Activated B cell treated with CpG ODN at 0.5 μM for 24 hours (primary cell): ENCODE results near the gene CNTN1. TPM values are rescaled to one million over a fixed set of nuclear protein-coding genes. Genes with fewer than 3 reads are reported as not detected.

Source experiments
- ATAC-seq: fragments of 200-7000 bp; cut with Tn5 transposase; one replicate; pipeline ENCODE4 v1.10.0; 2021; ENCODE audit warnings: low read depth, mild to moderate bottlenecking, moderate library complexity
- CTCF ChIA-PET: fragments of 350-600 bp; sonication (Branson Sonifier 250); formaldehyde crosslinking; loops from one replicate; lab custom pipeline; 2021; ENCODE audit warnings: antibody characterized with exemption; lab: Charles Lee
- POLR2A ChIA-PET: fragments of 350-600 bp; sonication (Branson Sonifier 250); formaldehyde crosslinking; loops from one replicate; lab custom pipeline; 2021; ENCODE audit warnings: antibody characterized with exemption; lab: Charles Lee
- DNase-seq: peaks from one replicate; pipeline ENCODE4 v3.0.0; 2022
- H3K27ac Mint-ChIP-seq: one replicate; pipeline ENCODE4 v1.8.0; 2020; ENCODE audit warnings: mixed read lengths
- H3K27me3 Mint-ChIP-seq: one replicate; pipeline ENCODE4 v1.8.0; 2021; ENCODE audit warnings: mixed read lengths
- H3K36me3 Mint-ChIP-seq: one replicate; pipeline ENCODE4 v1.8.0; 2021; ENCODE audit warnings: low read depth, mixed read lengths
- H3K4me1 Mint-ChIP-seq: one replicate; pipeline ENCODE4 v1.8.0; 2021; ENCODE audit warnings: mixed read lengths
- H3K4me3 Mint-ChIP-seq: one replicate; pipeline ENCODE4 v1.8.0; 2020; ENCODE audit warnings: mild to moderate bottlenecking, mixed read lengths
- H3K9me3 Mint-ChIP-seq: one replicate; pipeline ENCODE4 v1.8.0; 2020; ENCODE audit warnings: mixed read lengths
- CTCF ChIP-seq: fragments of 200-600 bp; IDR thresholded peaks from one replicate; pipeline ENCODE4 v1.8.0; 2022; ENCODE audit warnings: antibody characterized with exemption, mild to moderate bottlenecking
- intact Hi-C: fragments of 100-400 bp; cut with micrococcal nuclease; formaldehyde crosslinking; loops from one replicate; pipeline ENCODE4 v1.15.1; 2024
- total RNA-seq: library from RNA; stranded (reverse); gene quantifications from 2 replicates; pipeline ENCODE4 v1.2.3, GENCODE V29; 2022

Gene CNTN1
- total RNA-seq, 1 donor from 2014 or later = not detected

GRCh38 chr12:40738856-40739255 is 46.6 kb downstream of the CNTN1 start:
- no peak for TF ChIP-seq CTCF
- ChIA-PET POLR2A (no interaction called here), CTCF (no interaction called here)
- no peaks in the 10 kb centered on the region for H3K4me1 Mint-ChIP-seq
- no peak overlapping the region for H3K4me3 Mint-ChIP-seq
- ATAC-seq = no peak
- H3K27me3 Mint-ChIP-seq = no peaks in the 10 kb centered on the region
- intact Hi-C loops = no loop called here
- no peak overlapping the region for H3K27ac Mint-ChIP-seq
- peaks cover 3% of the 10 kb centered on the region for H3K9me3 Mint-ChIP-seq
- no peaks in the 10 kb centered on the region for H3K36me3 Mint-ChIP-seq
- no peak for DNase-seq

- intact Hi-C loops = loop anchor here (10.0 kb wide), 1 partner anchor 1063 kb away; no protein-coding TSS in a partner anchor
- TF ChIP-seq CTCF = no peak
- Mint-ChIP-seq H3K27ac (no peak overlapping the region), H3K4me3 (no peak overlapping the region), H3K9me3 (peaks cover 3% of the 10 kb centered on the region), H3K36me3 (no peaks in the 10 kb centered on the region), H3K27me3 (no peaks in the 10 kb centered on the region), H3K4me1 (no peaks in the 10 kb centered on the region)
- POLR2A ChIA-PET = no interaction called here
- ATAC-seq (no peak), DNase-seq (no peak)
- CTCF ChIA-PET = no interaction called here
Observed at GRCh38 chr12:40742041-40742440, 49.8 kb downstream of the CNTN1 start.

- POLR2A ChIA-PET = no interaction called here
- H3K9me3 Mint-ChIP-seq = peaks cover 3% of the 10 kb centered on the region
- no peaks in the 10 kb centered on the region for H3K36me3 Mint-ChIP-seq
- no peak overlapping the region for H3K4me3 Mint-ChIP-seq
- ATAC-seq = no peak
- CTCF ChIA-PET = no interaction called here
- no peaks in the 10 kb centered on the region for H3K4me1 Mint-ChIP-seq
- DNase-seq = no peak
- intact Hi-C loops = loop anchor here (10.0 kb wide), 1 partner anchor 1059 kb away; no protein-coding TSS in a partner anchor
- no peaks in the 10 kb centered on the region for H3K27me3 Mint-ChIP-seq
- TF ChIP-seq CTCF = no peak
- H3K27ac Mint-ChIP-seq = no peak overlapping the region
Observed at GRCh38 chr12:40745386-40745785, 53.1 kb downstream of the CNTN1 start.

GRCh38 chr12:40749863-40750262 is 57.6 kb downstream of the CNTN1 start:
- no peak for TF ChIP-seq CTCF
- no peak overlapping the region for H3K4me3 Mint-ChIP-seq
- ChIA-PET POLR2A (no interaction called here), CTCF (no interaction called here)
- H3K36me3 Mint-ChIP-seq = no peaks in the 10 kb centered on the region
- DNase-seq = no peak
- intact Hi-C loops = loop anchor here (10.0 kb wide), 1 partner anchor 1055 kb away; no protein-coding TSS in a partner anchor
- no peak overlapping the region for H3K27ac Mint-ChIP-seq
- no peaks in the 10 kb centered on the region for H3K27me3 Mint-ChIP-seq
- H3K4me1 Mint-ChIP-seq = no peaks in the 10 kb centered on the region
- H3K9me3 Mint-ChIP-seq = no peaks in the 10 kb centered on the region
- no peak for ATAC-seq

GRCh38 chr12:40752011-40752410 is 59.8 kb downstream of the CNTN1 start:
- intact Hi-C loops = no loop called here
- no peak overlapping the region for H3K4me3 Mint-ChIP-seq
- POLR2A ChIA-PET = no interaction called here
- no peaks in the 10 kb centered on the region for H3K27me3 Mint-ChIP-seq
- no peaks in the 10 kb centered on the region for H3K9me3 Mint-ChIP-seq
- DNase-seq (no peak), ATAC-seq (no peak)
- H3K4me1 Mint-ChIP-seq = no peaks in the 10 kb centered on the region
- no peaks in the 10 kb centered on the region for H3K36me3 Mint-ChIP-seq
- TF ChIP-seq CTCF = no peak
- CTCF ChIA-PET = no interaction called here
- H3K27ac Mint-ChIP-seq = no peak overlapping the region
